ENCODE measurements around the gene RAD51B.

GRCh38 chr14:68140076-68140741 is 320.6 kb downstream of the RAD51B start:
- TF ChIP-seq CTCF (IDR thresholded peaks at IDR 0.05) (no peak), POLR2A (IDR thresholded peaks at IDR 0.05) (no peak)
